Measurements from ENCODE around the gene P2RY4.
A peak's percentile ranks its signal among the peaks of the same experiment; 100 is the strongest.
"Not testable (repeated sequence)": the region's sequence is repeated elsewhere in the genome, so short reads cannot be mapped to it uniquely, and the experiment has no call there.

The P2RY4 gene

GRCh38 chrX:70260104-70260503 lies at the start of gene P2RY4:
Gene P2RY4, minus strand, starts transcription at chrX:70260204. Its CDS starts 580 bp downstream, at chrX:70259624.
- DNase-seq (ENCODE audit: low read depth in 2 of 3, low spot score in 1 of 3), result no peak

GRCh38 chrX:70301716-70302115 lies 41.7 kb upstream of the P2RY4 start:
- DNase-seq (ENCODE audit: low read depth in 2 of 3, low spot score in 1 of 3), result no peak

DNA sequence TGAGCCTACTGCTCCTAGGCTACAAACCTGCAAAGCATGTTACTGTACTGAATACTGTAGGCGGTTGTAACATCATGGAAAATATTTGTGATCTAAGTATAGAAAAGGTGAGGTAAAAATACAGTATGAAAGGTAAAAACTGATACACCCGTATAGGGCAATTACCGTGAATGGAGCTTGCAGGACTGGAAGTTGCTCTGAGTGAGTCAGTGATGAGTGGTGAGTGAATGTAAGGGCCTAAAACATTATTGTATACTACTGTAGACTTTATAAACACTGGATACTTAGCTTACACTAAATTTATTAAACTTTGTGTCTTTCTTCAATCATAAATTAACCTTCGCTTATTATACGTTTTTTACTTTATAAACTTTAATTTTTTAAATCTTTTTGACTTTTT lies 33.6 kb upstream of the P2RY4 start:
- DNase-seq (ENCODE audit: low read depth in 2 of 3, low spot score in 1 of 3), result no peak

DNA sequence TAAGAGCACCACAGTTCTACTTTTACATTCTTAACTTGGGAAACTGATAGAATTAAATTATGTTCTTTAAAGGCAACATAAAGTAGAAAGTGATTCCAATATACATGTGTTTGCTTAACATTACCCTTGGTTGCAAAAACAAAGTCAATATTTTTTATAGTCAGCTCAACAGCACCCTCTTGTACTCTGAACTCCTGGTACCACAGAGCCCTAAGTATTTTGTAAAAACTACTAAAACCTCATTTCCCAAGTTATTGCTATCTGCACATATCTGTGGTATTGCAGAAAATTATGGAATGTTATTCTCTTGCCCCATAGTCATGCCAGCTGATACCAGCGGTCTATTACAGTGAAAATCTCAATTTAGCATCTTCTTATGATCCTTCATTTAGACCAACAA lies 32.8 kb upstream of the P2RY4 start:
- DNase-seq (ENCODE audit: low read depth in 2 of 3, low spot score in 1 of 3), result no peak

- DNase-seq (ENCODE audit: low read depth in 2 of 3, low spot score in 1 of 3), result peak; percentile 61 to 70 (median 68)
Observed at GRCh38 chrX:70289793-70290770, 30.1 kb upstream of the P2RY4 start, which contains the start of the genes KIF4A and PDZD11. Gene KIF4A, plus strand, starts transcription at chrX:70290104. Its CDS starts 355 bp downstream, at chrX:70290459. Gene PDZD11, minus strand, starts transcription at chrX:70289927. Its CDS starts 586 bp downstream, at chrX:70289341.

GRCh38 chrX:70289168-70289792 lies 29.3 kb upstream of the P2RY4 start:
- no peak for DNase-seq (ENCODE audit: low read depth in 2 of 3, low spot score in 1 of 3)

GRCh38 chrX:70281951-70282350 lies 21.9 kb upstream of the P2RY4 start, which contains the start of gene RAB41:
Gene RAB41, plus strand, starts transcription at chrX:70282172. Its CDS starts 46 bp downstream, at chrX:70282218.
- no peak for DNase-seq (ENCODE audit: low read depth in 2 of 3, low spot score in 1 of 3)

DNA sequence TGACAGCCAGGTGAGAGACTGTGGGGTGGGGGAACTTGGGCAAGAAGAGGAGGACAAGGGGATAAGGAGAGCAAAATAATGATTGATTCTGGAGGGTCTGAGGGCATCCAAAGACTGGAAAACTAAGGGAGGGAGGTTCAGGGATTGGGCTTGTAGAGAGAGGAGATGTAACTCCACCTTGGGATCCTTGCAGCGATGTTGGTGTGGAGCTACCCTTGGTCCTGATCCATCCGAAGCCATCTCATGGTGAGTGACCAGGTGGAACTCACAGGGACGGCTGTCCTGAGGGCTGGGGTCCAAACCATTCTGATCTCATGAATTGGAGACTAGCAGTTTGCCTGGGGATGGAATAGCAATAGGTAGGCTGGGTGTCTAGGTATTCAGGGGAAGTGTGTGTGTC lies 20.6 kb upstream of the P2RY4 start:
- no peak for DNase-seq (ENCODE audit: low read depth in 2 of 3, low spot score in 1 of 3)

DNA sequence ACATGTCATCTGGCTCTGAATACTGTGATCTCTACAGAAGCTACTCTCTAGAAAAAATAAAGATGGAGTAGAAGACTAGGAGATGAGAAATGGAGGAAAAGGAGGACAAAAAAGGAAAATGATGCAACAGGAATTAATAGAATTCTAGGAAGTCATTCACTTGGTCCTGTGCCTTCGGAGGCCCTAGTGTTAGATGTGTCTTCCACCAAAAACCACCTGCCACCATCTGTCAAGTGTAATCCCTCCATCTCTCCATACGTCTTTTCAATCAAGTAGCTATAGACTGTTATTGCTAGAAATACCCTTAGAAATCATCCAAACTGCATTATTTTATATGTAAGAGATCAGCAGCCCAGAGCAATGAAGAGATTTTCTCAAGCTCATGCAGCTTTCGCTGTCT lies 19.1 kb upstream of the P2RY4 start:
- no peak for DNase-seq (ENCODE audit: low read depth in 2 of 3, low spot score in 1 of 3)

DNA sequence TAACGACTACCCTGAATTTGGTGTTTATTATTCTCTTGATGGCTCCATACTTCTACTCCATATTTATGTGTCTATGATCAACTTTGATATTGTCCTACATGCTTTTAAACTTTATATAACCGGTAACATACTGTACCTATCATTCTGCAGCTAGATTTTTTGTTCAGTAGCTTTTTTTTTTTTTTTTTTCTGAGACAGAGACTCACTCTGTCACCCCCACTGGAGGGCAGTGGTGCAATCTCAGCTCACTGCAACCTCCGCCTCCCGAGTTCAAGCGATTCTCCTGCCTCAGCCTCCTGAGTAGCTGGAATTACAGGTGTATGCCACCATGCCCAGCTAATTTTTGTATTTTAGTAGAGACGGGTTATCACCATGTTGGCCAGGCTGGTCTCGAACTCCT lies 14.0 kb upstream of the P2RY4 start:
- not testable (repeated sequence) for DNase-seq (ENCODE audit: low read depth in 2 of 3, low spot score in 1 of 3)

DNA sequence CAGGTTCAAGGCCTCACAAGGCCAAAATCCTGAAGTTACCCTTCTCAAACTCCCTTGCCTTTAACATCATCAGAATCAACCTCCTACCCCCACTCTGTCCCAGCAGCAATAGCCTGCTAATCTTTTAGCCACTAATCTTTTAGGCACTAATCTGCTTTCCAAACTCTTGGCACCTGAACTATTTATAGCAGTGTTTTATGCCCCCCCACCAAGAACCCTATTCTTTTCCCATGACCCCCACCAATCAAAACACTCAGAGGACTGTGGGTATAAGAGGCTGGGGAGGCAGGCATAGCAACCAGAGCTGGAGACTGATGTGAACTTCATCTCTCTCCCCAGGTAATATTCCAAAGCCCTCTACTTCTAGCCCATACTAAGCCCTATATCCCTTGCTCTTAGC lies 8.0 kb upstream of the P2RY4 start, which contains the start of gene ARR3:
ARR3 (plus strand) TSS at position 301 of the 400 bp plus-strand sequence. CDS start 1,052 bp downstream, outside the sequence.
- no peak for DNase-seq (ENCODE audit: low read depth in 2 of 3, low spot score in 1 of 3)

GRCh38 chrX:70264784-70265183 lies 4.8 kb upstream of the P2RY4 start:
- DNase-seq (ENCODE audit: low read depth in 2 of 3, low spot score in 1 of 3), result no peak

- peak; percentile 1 to 48 (median 5) for DNase-seq (ENCODE audit: low read depth in 2 of 3, low spot score in 1 of 3)
Observed at GRCh38 chrX:70262952-70263567, 3.1 kb upstream of the P2RY4 start.

GRCh38 chrX:70257423-70258288 lies 2.3 kb downstream of the P2RY4 start:
- DNase-seq (ENCODE audit: low read depth in 2 of 3, low spot score in 1 of 3), result no peak

DNA sequence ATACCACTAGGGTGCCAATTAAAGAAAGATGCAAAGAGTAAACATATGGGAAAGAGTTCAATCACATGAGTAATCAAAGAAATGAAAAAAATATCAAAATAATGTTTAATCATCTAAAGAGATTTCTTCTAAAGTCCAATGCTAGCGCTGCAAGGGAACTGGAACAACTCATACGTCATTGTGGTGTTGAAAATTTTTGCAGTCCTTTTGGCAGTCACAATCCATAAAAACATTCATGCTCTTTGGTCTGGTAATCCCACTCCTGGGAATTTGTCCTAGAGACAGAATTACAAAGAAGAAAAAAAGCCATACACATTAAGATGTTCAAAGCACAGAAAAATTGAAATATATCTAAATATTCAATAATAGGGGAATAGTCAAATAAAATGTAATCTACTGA lies 4.6 kb downstream of the P2RY4 start:
- no peak for DNase-seq (ENCODE audit: low read depth in 2 of 3, low spot score in 1 of 3)

- DNase-seq (ENCODE audit: low read depth in 2 of 3, low spot score in 1 of 3), result no peak
Observed at GRCh38 chrX:70254909-70255308, 5.1 kb downstream of the P2RY4 start.

DNA sequence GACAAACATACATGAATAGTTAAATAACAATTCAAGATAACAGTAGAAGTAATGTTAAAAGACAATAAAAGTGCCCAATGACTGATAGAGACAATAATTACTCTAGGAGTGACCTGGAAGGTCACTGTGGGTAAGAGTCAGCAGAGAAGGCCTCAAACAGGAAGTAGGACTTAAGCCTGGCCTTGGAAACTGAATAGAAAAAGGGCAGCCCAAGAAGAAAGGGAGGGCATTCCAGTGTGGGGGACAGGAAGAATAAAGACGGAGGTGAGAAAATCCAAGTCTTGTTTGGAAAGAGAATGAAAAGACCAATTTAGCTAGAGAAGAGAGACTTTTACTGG lies 6.0 kb downstream of the P2RY4 start:
- no peak for DNase-seq (ENCODE audit: low read depth in 2 of 3, low spot score in 1 of 3)

GRCh38 chrX:70253377-70254062 lies 6.5 kb downstream of the P2RY4 start:
- DNase-seq (ENCODE audit: low read depth in 2 of 3, low spot score in 1 of 3), result no peak

- DNase-seq (ENCODE audit: low read depth in 2 of 3, low spot score in 1 of 3), result no peak
Observed at GRCh38 chrX:70252491-70252890, 7.5 kb downstream of the P2RY4 start.

GRCh38 chrX:70247252-70247651 lies 12.8 kb downstream of the P2RY4 start:
- no peak for DNase-seq (ENCODE audit: low read depth in 2 of 3, low spot score in 1 of 3)
